ENCODE results near the gene CPSF2. TPM values are rescaled to one million over a fixed set of nuclear protein-coding genes. Genes with fewer than 3 reads are reported as not detected.

Gene CPSF2
- total and polyA plus RNA-seq, 2 of the 13 experiments (the other 11 are each of a cell fraction or from before 2014, with no cell fraction given) = 14.3 to 67.9 TPM

GRCh38 chr14:92103363-92103989, 18.3 kb upstream of the CPSF2 start:
- FAIRE-seq (no peak), ATAC-seq (no peak), DNase-seq (ENCODE audit: low spot score) (no peak)
- POLR2A ChIA-PET = interaction anchor here (1.6 kb wide), 1 partner anchor 18 kb away, joined by 6 read pairs; the partner anchor contains the start of genes CPSF2 and NDUFB1
- no peak overlapping the region for H3K4me2 ChIP-seq (ENCODE audit: low read depth, low read length)
- no peak overlapping the region for H2AFZ ChIP-seq (ENCODE audit: low read length)
- H4K20me1 ChIP-seq (ENCODE audit: insufficient read depth, low read length) = 0 out of 2 replicates have a peak, but pooled peaks cover 5% of the 10 kb centered on the region
- H3K9ac ChIP-seq (ENCODE audit: insufficient read depth, low read depth, low read length) = no peak overlapping the region
- H3K79me2 ChIP-seq (ENCODE audit: insufficient read depth, low read length) = peaks cover 62% of the 10 kb centered on the region
- H3K27ac ChIP-seq (ENCODE audit: extremely low read length, insufficient read depth, low read length) = no peak overlapping the region
- 92% methylated on average over 7 of the region's 7 CpGs for WGBS (ENCODE audit: low lambda C conversion rate)
- CTCF ChIA-PET (ENCODE audit: low intra/inter-chr PET ratio, low total read pairs) = no interaction called here
- TF ChIP-seq ZNF652 (CRISPR knock-in tag; IDR thresholded peaks at IDR 0.05; ENCODE audit: borderline replicate concordance, low read depth) (peak; percentile 48; the same call in 1 of the 2 replicates), ZNF770 (CRISPR knock-in tag; IDR thresholded peaks at IDR 0.05) (peak; percentile 89), ZBTB7A (CRISPR knock-in tag; IDR thresholded peaks at IDR 0.05) (no peak), ETS1 (CRISPR knock-in tag; IDR thresholded peaks at IDR 0.05) (no peak), ATF1 (CRISPR knock-in tag; IDR thresholded peaks at IDR 0.05) (no peak), ZNF3 (CRISPR knock-in tag; IDR thresholded peaks at IDR 0.05) (peak; percentile 76; the same call in 1 of the 2 replicates)
- H3K27me3 ChIP-seq (ENCODE audit: control insufficient read depth in 1 of 2, insufficient read depth in 2 of 2, low read length in 2 of 2) = no peaks in the 10 kb centered on the region; a peak in 1 of 5 replicates
- no peaks in the 10 kb centered on the region for H3K36me3 ChIP-seq (replicated peaks in 1 of 2; ENCODE audit: control insufficient read depth in 1 of 2, insufficient read depth in 2 of 2, low read length in 2 of 2)
- BruUV-seq (replicated peaks) = no TSS peak
- in situ Hi-C loops (cut with HindIII; ENCODE audit: extremely low pct_ligation_motif_present, low pct_unique_long_range_greater_than_20kb) (no loop called here), intact Hi-C loops (cut with micrococcal nuclease; ENCODE audit: unreplicated experiment) (no loop called here)
- no peaks in the 10 kb centered on the region for H3K9me3 ChIP-seq (ENCODE audit: low read length)
- no peak overlapping the region for H3K4me3 ChIP-seq (replicated peaks in 1 of 3; ENCODE audit: insufficient read depth in 1 of 3, low read depth in 2 of 3, low read length in 3 of 3)
- peaks cover 46% of the 10 kb centered on the region for H3K4me1 ChIP-seq (ENCODE audit: insufficient read depth, low read length)
